Measurements from ENCODE around the gene SLC4A1AP. TPM values are rescaled to one million over a fixed set of nuclear protein-coding genes. Genes with fewer than 3 reads are reported as not detected.

SLC4A1AP gene
- total RNA-seq, 1 experiment from 2014 or later: 29.1 TPM

DNA sequence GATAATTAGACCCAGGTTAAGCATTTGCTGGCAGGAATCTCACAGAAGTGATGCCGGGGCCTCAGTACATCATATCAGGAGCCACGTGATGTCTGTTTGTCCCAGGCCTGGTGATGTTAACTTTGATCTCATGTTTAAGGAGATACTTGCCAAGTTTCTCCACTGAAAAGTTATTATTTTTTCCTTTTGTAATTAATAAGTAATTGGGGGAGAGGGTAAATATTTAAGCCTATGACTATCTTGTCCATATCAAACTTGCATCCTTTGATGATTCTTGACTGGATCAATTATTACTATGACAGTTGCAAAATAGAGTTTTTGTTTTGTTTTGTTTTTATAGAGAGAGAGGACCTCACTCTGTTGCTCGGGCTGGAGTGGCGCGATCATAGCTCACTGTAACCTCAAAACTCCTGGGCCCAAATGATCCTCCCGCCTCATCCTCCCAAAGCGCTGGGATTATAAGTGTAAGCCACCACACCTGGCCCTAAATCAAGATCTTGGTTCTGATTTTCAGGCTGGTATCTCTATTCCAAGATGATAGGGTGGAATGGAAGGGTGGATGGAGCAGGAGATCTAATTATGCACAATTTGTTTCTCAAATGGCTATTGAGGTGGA is 46.4 kb downstream of the SLC4A1AP start:
- BruUV-seq (replicated peaks): no TSS peak
- Histone ChIP-seq H3K27ac (ENCODE audit: low read length) (no peak overlapping the region), H3K9me2 (replicated peaks; ENCODE audit: low read length) (no peaks in the 10 kb centered on the region), H3K27me3 (ENCODE audit: low read length) (no peaks in the 10 kb centered on the region), H3K9me3 (ENCODE audit: low read length) (no peaks in the 10 kb centered on the region), H3K79me2 (ENCODE audit: low read length) (no peaks in the 10 kb centered on the region), H3K4me3 (ENCODE audit: low read length) (no peak overlapping the region), H3K4me2 (ENCODE audit: low read length) (no peak overlapping the region), H4K20me1 (ENCODE audit: low read length) (no peaks in the 10 kb centered on the region), H2AFZ (ENCODE audit: low read length) (no peak overlapping the region), H3K4me1 (ENCODE audit: insufficient read depth, low read length) (peaks cover 24% of the 10 kb centered on the region), H3K36me3 (ENCODE audit: low read depth, low read length) (no peaks in the 10 kb centered on the region), H3F3A (ENCODE audit: low read length, unreplicated experiment) (peaks cover 5% of the 10 kb centered on the region), H3K9ac (ENCODE audit: low read length) (no peak overlapping the region)
- TF ChIP-seq, protein P1, sequence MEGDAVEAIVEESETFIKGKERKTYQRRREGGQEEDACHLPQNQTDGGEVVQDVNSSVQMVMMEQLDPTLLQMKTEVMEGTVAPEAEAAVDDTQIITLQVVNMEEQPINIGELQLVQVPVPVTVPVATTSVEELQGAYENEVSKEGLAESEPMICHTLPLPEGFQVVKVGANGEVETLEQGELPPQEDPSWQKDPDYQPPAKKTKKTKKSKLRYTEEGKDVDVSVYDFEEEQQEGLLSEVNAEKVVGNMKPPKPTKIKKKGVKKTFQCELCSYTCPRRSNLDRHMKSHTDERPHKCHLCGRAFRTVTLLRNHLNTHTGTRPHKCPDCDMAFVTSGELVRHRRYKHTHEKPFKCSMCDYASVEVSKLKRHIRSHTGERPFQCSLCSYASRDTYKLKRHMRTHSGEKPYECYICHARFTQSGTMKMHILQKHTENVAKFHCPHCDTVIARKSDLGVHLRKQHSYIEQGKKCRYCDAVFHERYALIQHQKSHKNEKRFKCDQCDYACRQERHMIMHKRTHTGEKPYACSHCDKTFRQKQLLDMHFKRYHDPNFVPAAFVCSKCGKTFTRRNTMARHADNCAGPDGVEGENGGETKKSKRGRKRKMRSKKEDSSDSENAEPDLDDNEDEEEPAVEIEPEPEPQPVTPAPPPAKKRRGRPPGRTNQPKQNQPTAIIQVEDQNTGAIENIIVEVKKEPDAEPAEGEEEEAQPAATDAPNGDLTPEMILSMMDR (conservative IDR thresholded peaks at IDR 0.05; ENCODE audit: low read depth, low read length): no peak
- TF ChIP-seq EZH2phosphoT487 (IDR thresholded peaks at IDR 0.05; ENCODE audit: borderline replicate concordance, low read length) (no peak), EZH2 (IDR thresholded peaks at IDR 0.05; ENCODE audit: low read length, unreplicated experiment) (no peak)
- DNase-seq: no peak
- ChIA-PET POLR2A (ENCODE audit: unreplicated experiment) (no interaction called here), CTCF (no interaction called here)
- intact Hi-C loops (cut with micrococcal nuclease): loop anchor here (5.0 to 10.0 kb wide), 4 partner anchors 65 to 855 kb away; partner anchors contain the start of gene MRPL33
- no peak for ATAC-seq

DNA sequence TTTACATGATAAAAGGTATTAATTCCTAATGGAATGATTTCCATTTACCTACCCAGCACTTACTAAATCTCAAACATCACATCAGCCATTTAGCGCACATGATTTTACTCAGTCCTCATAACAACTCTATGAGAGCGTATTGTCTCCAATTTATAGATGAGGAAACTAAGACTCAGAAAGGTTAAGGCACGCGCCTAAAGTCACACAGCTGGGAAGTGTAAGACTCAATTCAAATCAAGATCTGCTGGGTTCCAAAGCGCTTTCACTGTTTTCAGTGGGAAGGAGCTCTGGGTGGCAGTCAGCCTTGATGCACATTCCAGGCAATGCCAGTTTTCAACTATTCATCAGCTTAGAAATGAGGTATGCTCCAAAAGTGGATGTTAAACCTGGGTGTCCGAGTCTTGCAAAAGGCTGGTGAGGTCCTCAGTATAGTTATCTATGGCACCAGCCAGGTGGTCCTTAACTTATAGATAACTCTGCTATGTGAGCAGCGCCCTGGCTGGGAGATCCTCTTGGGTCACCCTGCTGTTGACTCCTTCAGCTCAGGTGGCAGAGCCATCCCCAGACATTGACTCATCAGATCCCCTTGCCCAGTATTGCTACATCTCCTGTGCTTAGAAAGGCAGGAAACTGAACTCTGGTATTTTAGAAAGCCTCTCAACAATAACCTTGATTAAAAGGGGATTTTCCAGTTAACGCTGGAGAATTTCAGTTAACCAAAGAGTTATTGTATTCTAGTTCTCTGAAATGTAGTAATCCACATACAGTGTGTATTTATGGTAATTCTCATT is 47.1 kb downstream of the SLC4A1AP start:
- Histone ChIP-seq H3K4me1 (ENCODE audit: insufficient read depth, low read length) (peaks cover 21% of the 10 kb centered on the region), H4K20me1 (ENCODE audit: low read length) (no peaks in the 10 kb centered on the region), H2AFZ (ENCODE audit: low read length) (no peak overlapping the region), H3K36me3 (ENCODE audit: low read depth, low read length) (no peaks in the 10 kb centered on the region), H3K4me3 (ENCODE audit: low read length) (no peak overlapping the region), H3K9ac (ENCODE audit: low read length) (no peak overlapping the region), H3K9me2 (replicated peaks; ENCODE audit: low read length) (no peaks in the 10 kb centered on the region), H3K4me2 (ENCODE audit: low read length) (no peak overlapping the region), H3F3A (ENCODE audit: low read length, unreplicated experiment) (peaks cover 2% of the 10 kb centered on the region), H3K9me3 (ENCODE audit: low read length) (no peaks in the 10 kb centered on the region), H3K27me3 (ENCODE audit: low read length) (no peaks in the 10 kb centered on the region), H3K27ac (ENCODE audit: low read length) (no peak overlapping the region), H3K79me2 (ENCODE audit: low read length) (no peaks in the 10 kb centered on the region)
- intact Hi-C loops (cut with micrococcal nuclease): no loop called here
- no peak for ATAC-seq
- BruUV-seq (replicated peaks): no TSS peak
- ChIA-PET CTCF (no interaction called here), POLR2A (ENCODE audit: unreplicated experiment) (no interaction called here)
- TF ChIP-seq, protein P1 (conservative IDR thresholded peaks at IDR 0.05; ENCODE audit: low read depth, low read length): no peak
- TF ChIP-seq EZH2 (IDR thresholded peaks at IDR 0.05; ENCODE audit: low read length, unreplicated experiment) (no peak), EZH2phosphoT487 (IDR thresholded peaks at IDR 0.05; ENCODE audit: borderline replicate concordance, low read length) (no peak)
- no peak for DNase-seq

DNA sequence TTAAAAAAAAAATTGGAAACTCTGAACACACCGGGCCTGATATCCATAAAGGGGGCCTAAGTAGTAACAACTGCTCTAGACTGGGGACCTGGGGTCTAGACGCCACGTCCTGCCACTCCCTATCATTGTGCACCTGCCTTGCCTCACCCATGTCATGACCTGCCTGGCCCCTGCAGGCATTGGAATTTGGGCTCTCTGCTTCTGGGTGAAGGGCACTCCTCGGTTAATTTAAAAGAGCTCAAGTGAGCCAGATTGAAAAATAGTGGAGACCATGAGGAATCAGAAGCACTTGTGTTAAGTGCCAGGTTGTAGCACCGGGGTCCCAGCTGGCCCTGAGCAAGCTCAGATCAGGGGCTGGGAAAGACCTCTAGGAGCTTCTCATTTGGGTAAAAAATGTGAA is 48.1 kb downstream of the SLC4A1AP start:
- Histone ChIP-seq H4K20me1 (ENCODE audit: low read length) (no peaks in the 10 kb centered on the region), H2AFZ (ENCODE audit: low read length) (no peak overlapping the region), H3K9ac (ENCODE audit: low read length) (no peak overlapping the region), H3K36me3 (ENCODE audit: low read depth, low read length) (no peaks in the 10 kb centered on the region), H3K4me3 (ENCODE audit: low read length) (no peak overlapping the region), H3K27me3 (ENCODE audit: low read length) (no peaks in the 10 kb centered on the region), H3F3A (ENCODE audit: low read length, unreplicated experiment) (no peaks in the 10 kb centered on the region), H3K79me2 (ENCODE audit: low read length) (no peaks in the 10 kb centered on the region), H3K4me2 (ENCODE audit: low read length) (no peak overlapping the region), H3K27ac (ENCODE audit: low read length) (no peak overlapping the region), H3K9me3 (ENCODE audit: low read length) (no peaks in the 10 kb centered on the region), H3K4me1 (ENCODE audit: insufficient read depth, low read length) (peaks cover 14% of the 10 kb centered on the region), H3K9me2 (replicated peaks; ENCODE audit: low read length) (no peaks in the 10 kb centered on the region)
- no TSS peak for BruUV-seq (replicated peaks)
- intact Hi-C loops (cut with micrococcal nuclease): no loop called here
- no peak for ATAC-seq
- POLR2A ChIA-PET (ENCODE audit: unreplicated experiment): interaction anchor here (0.6 to 0.7 kb wide), 2 partner anchors 341 to 521 kb away, joined by 3 to 5 read pairs; no protein-coding TSS in a partner anchor
- CTCF ChIA-PET: interaction anchor here (1.1 kb wide), 1 partner anchor 8 kb away, joined by 4 read pairs; no protein-coding TSS in a partner anchor
- no peak for DNase-seq
- TF ChIP-seq EZH2 (IDR thresholded peaks at IDR 0.05; ENCODE audit: low read length, unreplicated experiment): no peak
- TF ChIP-seq, protein P1 (conservative IDR thresholded peaks at IDR 0.05; ENCODE audit: low read depth, low read length): no peak
- no peak for TF ChIP-seq EZH2phosphoT487 (IDR thresholded peaks at IDR 0.05; ENCODE audit: borderline replicate concordance, low read length)
